GM19455 (cell line): Measurements from ENCODE around the gene WFIKKN1.
A peak's percentile ranks its signal among the peaks of the same experiment; 100 is the strongest.

Source experiments
- ATAC-seq: cut with Tn5 transposase; IDR thresholded peaks from one replicate; pipeline ENCODE4 v1.9.1; 2021; ENCODE audit not compliant: unreplicated experiment

WFIKKN1 gene

GRCh38 chr16:630815-631405 lies at the start of gene WFIKKN1:
Gene WFIKKN1 (plus strand): TSS chr16:630985. CDS start chr16:631254, 269 bp downstream.
- no peak for ATAC-seq

GRCh38 chr16:582218-582613 lies 48.6 kb upstream of the WFIKKN1 start:
- no peak for ATAC-seq

- no peak for ATAC-seq
Observed at GRCh38 chr16:582614-583331, 48.0 kb upstream of the WFIKKN1 start.

- no peak for ATAC-seq
Observed at GRCh38 chr16:583470-583814, 47.3 kb upstream of the WFIKKN1 start.

- ATAC-seq = no peak
Observed at GRCh38 chr16:583815-584591, 46.8 kb upstream of the WFIKKN1 start.

- ATAC-seq = no peak
Observed at GRCh38 chr16:585351-585750, 45.4 kb upstream of the WFIKKN1 start.

GRCh38 chr16:586047-586644 lies 44.6 kb upstream of the WFIKKN1 start:
- no peak for ATAC-seq

GRCh38 chr16:586645-587590 lies 43.9 kb upstream of the WFIKKN1 start:
- no peak for ATAC-seq

GRCh38 chr16:588639-588888 lies 42.2 kb upstream of the WFIKKN1 start:
- peak; percentile 0 for ATAC-seq

GRCh38 chr16:588889-589657 lies 41.7 kb upstream of the WFIKKN1 start:
- ATAC-seq = peak; percentile 73

- peak; percentile 68 for ATAC-seq
Observed at GRCh38 chr16:589658-590187, 41.1 kb upstream of the WFIKKN1 start, which contains the start of gene RAB40C. Gene RAB40C (plus strand): TSS chr16:590066. CDS start chr16:590292, 226 bp downstream.

- no peak for ATAC-seq
Observed at GRCh38 chr16:590188-590814, 40.5 kb upstream of the WFIKKN1 start.

GRCh38 chr16:590815-591200 lies 40.0 kb upstream of the WFIKKN1 start:
- ATAC-seq = no peak

- no peak for ATAC-seq
Observed at GRCh38 chr16:591231-591630, 39.6 kb upstream of the WFIKKN1 start.

GRCh38 chr16:591892-592517 lies 38.8 kb upstream of the WFIKKN1 start:
- no peak for ATAC-seq

- no peak for ATAC-seq
Observed at GRCh38 chr16:592518-593306, 38.1 kb upstream of the WFIKKN1 start.

GRCh38 chr16:593406-593805 lies 37.4 kb upstream of the WFIKKN1 start:
- no peak for ATAC-seq

GRCh38 chr16:593807-594206 lies 37.0 kb upstream of the WFIKKN1 start:
- no peak for ATAC-seq
